Calu3 (cell line): ENCODE measurements around the gene MAP6. TPM values are rescaled to one million over a fixed set of nuclear protein-coding genes. Genes with fewer than 3 reads are reported as not detected.
"Not testable (repeated sequence)": the region's sequence is repeated elsewhere in the genome, so short reads cannot be mapped to it uniquely, and the experiment has no call there.

ENCODE experiments used
- BruUV-seq: library from RNA; stranded (reverse); fragments of 400-500 nt; replicated peaks from 2 replicates; lab custom pipeline; 2021; lab: Mats Ljungman, UMichigan
- CTCF ChIA-PET: fragments of 300-600 bp; sonication (Branson Sonifier 250); formaldehyde crosslinking; loops from one replicate; lab custom pipeline; 2022; ENCODE audit warnings: antibody characterized with exemption; lab: Charles Lee
- DNase-seq: peaks from one replicate; pipeline ENCODE4 v3.0.0; 2022
- H3K27ac Mint-ChIP-seq: one replicate; pipeline ENCODE4 v1.8.0; 2022; ENCODE audit warnings: mixed read lengths; ENCODE audit not compliant: unreplicated experiment
- H3K27me3 Mint-ChIP-seq: one replicate; pipeline ENCODE4 v1.8.0; 2022; ENCODE audit warnings: mixed read lengths; ENCODE audit not compliant: unreplicated experiment
- H3K36me3 Mint-ChIP-seq: one replicate; pipeline ENCODE4 v1.8.0; 2022; ENCODE audit warnings: mild to moderate bottlenecking, moderate library complexity, mixed read lengths; ENCODE audit not compliant: insufficient read depth, unreplicated experiment
- H3K4me1 Mint-ChIP-seq: one replicate; pipeline ENCODE4 v1.8.0; 2022; ENCODE audit warnings: mild to moderate bottlenecking, low read depth, mixed read lengths; ENCODE audit not compliant: unreplicated experiment
- H3K4me3 Mint-ChIP-seq: one replicate; pipeline ENCODE4 v1.8.0; 2022; ENCODE audit warnings: mild to moderate bottlenecking, low read depth, moderate library complexity, mixed read lengths; ENCODE audit not compliant: unreplicated experiment
- H3K9me3 Mint-ChIP-seq: one replicate; pipeline ENCODE4 v1.8.0; 2022; ENCODE audit warnings: low read depth, mixed read lengths; ENCODE audit not compliant: unreplicated experiment
- intact Hi-C: fragments of 100-400 bp; cut with micrococcal nuclease; formaldehyde crosslinking; loops from one replicate; pipeline ENCODE4 v1.10.0; 2022; ENCODE audit not compliant: unreplicated experiment
- total RNA-seq: library from RNA; stranded (reverse); gene quantifications from 2 replicates; pipeline ENCODE4 v1.2.3, GENCODE V29; 2022
- TF ChIP-seq, protein P1 (sequence below): fragments of 200-600 bp; IDR thresholded peaks from one replicate; pipeline ENCODE4 v1.8.0; 2022; ENCODE audit warnings: antibody characterized with exemption; ENCODE audit not compliant: unreplicated experiment

MAP6 gene
- total RNA-seq, 1 experiment from 2014 or later, result not detected

DNA sequence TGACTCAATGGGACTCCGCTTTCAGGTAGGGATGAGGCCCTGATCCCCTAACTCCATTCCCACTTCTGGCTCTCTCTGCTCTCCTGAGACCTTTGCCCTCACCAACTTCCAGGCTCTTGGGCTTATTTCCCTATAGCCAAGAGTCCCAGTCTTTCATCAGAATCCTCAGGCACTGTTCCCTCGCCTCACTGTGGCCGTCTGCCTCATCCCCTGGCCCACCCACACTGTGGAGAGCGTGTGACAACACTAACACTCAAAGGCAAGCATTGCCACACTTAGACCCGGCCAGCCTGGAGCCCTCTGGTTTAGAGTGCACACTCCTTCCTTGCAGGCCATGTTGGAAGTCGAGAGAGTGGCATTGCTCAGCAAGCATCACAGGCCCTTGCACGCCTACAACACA lies 79.8 kb downstream of the MAP6 start:
- TF ChIP-seq, protein P1, sequence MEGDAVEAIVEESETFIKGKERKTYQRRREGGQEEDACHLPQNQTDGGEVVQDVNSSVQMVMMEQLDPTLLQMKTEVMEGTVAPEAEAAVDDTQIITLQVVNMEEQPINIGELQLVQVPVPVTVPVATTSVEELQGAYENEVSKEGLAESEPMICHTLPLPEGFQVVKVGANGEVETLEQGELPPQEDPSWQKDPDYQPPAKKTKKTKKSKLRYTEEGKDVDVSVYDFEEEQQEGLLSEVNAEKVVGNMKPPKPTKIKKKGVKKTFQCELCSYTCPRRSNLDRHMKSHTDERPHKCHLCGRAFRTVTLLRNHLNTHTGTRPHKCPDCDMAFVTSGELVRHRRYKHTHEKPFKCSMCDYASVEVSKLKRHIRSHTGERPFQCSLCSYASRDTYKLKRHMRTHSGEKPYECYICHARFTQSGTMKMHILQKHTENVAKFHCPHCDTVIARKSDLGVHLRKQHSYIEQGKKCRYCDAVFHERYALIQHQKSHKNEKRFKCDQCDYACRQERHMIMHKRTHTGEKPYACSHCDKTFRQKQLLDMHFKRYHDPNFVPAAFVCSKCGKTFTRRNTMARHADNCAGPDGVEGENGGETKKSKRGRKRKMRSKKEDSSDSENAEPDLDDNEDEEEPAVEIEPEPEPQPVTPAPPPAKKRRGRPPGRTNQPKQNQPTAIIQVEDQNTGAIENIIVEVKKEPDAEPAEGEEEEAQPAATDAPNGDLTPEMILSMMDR, result no peak
- peaks cover 26% of the 10 kb centered on the region for H3K27me3 Mint-ChIP-seq
- CTCF ChIA-PET, result no interaction called here
- no peak overlapping the region for H3K27ac Mint-ChIP-seq
- intact Hi-C loops, result no loop called here
- H3K9me3 Mint-ChIP-seq, result no peaks in the 10 kb centered on the region
- H3K4me1 Mint-ChIP-seq, result peaks cover 19% of the 10 kb centered on the region
- no peak overlapping the region for H3K4me3 Mint-ChIP-seq
- BruUV-seq, result no TSS peak
- peaks cover 4% of the 10 kb centered on the region for H3K36me3 Mint-ChIP-seq
- DNase-seq, result no peak

DNA sequence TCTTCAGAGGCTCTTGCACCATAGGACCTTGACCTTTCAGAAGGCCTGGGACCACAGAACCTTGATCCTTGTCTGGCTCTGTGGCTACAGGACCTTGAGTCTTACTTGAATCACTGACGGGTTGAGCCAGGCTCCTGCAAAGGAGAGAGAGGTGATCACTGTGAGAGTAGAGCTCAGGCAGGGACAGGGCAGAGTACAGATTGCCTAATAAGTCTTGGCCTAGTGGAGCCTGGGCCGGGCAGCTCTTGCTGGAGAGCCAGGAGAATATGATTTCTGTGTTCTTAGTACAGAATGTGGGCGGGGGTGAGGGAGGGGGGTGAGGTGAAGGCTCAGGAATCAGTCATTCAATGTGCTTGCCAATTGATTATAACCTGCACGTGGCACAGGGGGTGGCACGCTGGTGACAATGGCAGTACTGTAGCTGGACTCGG lies 80.8 kb downstream of the MAP6 start:
- H3K36me3 Mint-ChIP-seq, result peaks cover 10% of the 10 kb centered on the region
- H3K27me3 Mint-ChIP-seq, result peaks cover 16% of the 10 kb centered on the region
- no peak overlapping the region for H3K4me3 Mint-ChIP-seq
- H3K27ac Mint-ChIP-seq, result no peak overlapping the region
- TF ChIP-seq, protein P1, result no peak
- peak; percentile 62 for DNase-seq
- no TSS peak for BruUV-seq
- H3K4me1 Mint-ChIP-seq, result peaks cover 17% of the 10 kb centered on the region
- no peaks in the 10 kb centered on the region for H3K9me3 Mint-ChIP-seq
- intact Hi-C loops, result no loop called here
- CTCF ChIA-PET, result interaction anchor here (0.6 to 1.4 kb wide), 9 partner anchors 12 to 564 kb away, joined by 3 to 6 read pairs (median 4); no protein-coding TSS in a partner anchor

DNA sequence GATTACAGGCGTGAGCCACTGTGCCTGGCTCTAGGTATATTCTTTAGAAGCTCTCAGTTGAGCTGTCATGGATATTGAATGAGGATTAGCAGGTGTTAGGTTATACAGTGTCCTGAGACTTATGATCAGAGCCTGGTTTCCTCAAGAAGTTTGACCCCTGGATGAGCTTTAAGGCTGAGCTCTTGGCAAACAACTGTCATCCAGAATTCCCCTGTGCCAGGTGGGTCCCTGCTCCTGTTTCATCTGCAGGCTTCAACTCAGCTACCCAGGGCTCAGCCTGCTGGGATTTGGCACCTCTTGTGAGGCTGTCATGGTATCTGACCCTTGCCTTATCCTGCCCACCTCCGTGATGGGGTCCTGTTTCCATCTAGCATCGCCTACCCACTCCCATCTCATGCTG lies 82.4 kb downstream of the MAP6 start:
- TF ChIP-seq, protein P1, result no peak
- Mint-ChIP-seq H3K4me3 (no peak overlapping the region), H3K27ac (no peak overlapping the region), H3K9me3 (no peaks in the 10 kb centered on the region), H3K36me3 (peaks cover 18% of the 10 kb centered on the region), H3K4me1 (peaks cover 7% of the 10 kb centered on the region), H3K27me3 (no peaks in the 10 kb centered on the region)
- CTCF ChIA-PET, result no interaction called here
- intact Hi-C loops, result no loop called here
- no TSS peak for BruUV-seq
- DNase-seq, result no peak

DNA sequence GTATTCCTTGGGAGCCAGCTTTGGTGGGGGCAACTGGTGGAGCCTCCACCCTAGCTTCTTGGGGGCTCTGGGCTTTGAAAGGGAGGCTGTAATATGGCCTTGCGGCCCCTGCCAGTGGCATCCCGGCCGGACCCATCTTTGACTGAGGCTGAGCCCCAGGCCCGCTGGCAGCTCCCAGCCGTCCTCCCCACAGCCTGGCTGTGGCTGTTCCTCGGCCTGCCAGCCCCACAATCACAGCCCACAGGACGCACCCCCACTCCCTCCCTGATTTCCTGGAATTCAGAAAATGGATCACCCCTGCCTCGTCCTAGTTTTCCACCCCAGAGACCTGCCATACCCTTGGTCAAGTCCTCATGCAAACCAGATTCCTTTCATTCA lies 83.6 kb downstream of the MAP6 start:
- Mint-ChIP-seq H3K27me3 (no peaks in the 10 kb centered on the region), H3K9me3 (no peaks in the 10 kb centered on the region), H3K36me3 (peaks cover 18% of the 10 kb centered on the region), H3K4me3 (peak overlapping the region; percentile 71), H3K27ac (no peak overlapping the region), H3K4me1 (peaks cover 7% of the 10 kb centered on the region)
- intact Hi-C loops, result no loop called here
- CTCF ChIA-PET, result no interaction called here
- TF ChIP-seq, protein P1, result no peak
- no peak for DNase-seq
- no TSS peak for BruUV-seq

DNA sequence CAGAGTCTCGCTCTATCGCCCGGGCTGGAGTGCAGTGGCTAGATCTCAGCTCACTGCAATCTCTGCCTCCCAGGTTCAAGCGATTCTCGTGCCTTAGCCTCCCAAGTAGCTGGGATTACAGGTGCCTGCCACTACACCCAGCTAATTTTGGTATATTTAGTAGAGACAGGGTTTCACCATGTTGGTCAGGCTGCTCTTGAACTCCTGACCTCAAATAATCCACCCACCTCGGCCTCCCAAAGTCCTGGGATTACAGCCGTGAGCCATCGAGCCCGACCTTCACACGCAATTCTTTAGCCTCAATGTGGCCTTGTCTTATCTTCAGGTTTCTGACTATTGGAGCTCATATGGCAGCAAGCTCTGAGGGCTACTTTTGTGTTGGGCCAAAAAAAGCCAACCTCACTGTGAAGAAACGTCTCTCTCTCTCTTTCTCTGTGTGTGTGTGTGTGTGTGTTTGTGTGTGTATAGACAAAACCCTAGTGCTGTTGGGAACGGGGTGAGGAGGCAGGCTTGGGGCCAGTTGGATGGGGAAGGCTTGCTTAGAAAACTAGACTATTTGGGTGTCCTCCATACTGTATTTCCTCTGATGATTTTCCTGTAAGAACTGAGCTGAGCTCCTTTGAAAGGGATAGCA lies 84.1 kb downstream of the MAP6 start:
- H3K27me3 Mint-ChIP-seq, CTCF ChIA-PET, H3K4me1 Mint-ChIP-seq, DNase-seq, H3K9me3 Mint-ChIP-seq, intact Hi-C loops, BruUV-seq, H3K27ac Mint-ChIP-seq: not testable (repeated sequence)
- H3K36me3 Mint-ChIP-seq, result peaks cover 18% of the 10 kb centered on the region
- H3K4me3 Mint-ChIP-seq, result peak overlapping the region; percentile 71
